ENCODE measurements around the gene ADGRV1.

DNA sequence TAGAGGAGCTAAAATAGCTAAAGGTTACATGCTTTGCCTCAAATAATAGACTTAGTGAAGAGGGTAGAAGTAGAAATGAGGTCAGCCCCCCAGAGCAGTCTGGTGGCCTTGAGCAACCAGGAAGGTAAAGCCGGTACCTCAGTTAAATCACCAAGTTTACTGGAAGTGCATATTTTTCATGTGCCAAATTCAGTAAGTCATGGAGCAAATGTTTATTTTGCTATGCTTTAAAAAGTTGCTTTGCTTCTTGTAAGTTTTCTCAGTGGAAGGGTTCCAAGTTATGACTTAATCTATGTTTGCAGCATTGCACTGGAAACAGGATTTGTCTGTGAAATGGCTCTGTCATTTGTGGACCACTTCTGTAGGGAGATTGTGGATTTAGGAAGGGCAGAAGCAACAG is 567.9 kb downstream of the ADGRV1 start:
- TF ChIP-seq, protein P1, sequence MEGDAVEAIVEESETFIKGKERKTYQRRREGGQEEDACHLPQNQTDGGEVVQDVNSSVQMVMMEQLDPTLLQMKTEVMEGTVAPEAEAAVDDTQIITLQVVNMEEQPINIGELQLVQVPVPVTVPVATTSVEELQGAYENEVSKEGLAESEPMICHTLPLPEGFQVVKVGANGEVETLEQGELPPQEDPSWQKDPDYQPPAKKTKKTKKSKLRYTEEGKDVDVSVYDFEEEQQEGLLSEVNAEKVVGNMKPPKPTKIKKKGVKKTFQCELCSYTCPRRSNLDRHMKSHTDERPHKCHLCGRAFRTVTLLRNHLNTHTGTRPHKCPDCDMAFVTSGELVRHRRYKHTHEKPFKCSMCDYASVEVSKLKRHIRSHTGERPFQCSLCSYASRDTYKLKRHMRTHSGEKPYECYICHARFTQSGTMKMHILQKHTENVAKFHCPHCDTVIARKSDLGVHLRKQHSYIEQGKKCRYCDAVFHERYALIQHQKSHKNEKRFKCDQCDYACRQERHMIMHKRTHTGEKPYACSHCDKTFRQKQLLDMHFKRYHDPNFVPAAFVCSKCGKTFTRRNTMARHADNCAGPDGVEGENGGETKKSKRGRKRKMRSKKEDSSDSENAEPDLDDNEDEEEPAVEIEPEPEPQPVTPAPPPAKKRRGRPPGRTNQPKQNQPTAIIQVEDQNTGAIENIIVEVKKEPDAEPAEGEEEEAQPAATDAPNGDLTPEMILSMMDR (conservative IDR thresholded peaks at IDR 0.05; ENCODE audit: low read depth, low read length): no peak
- TF ChIP-seq EZH2 (IDR thresholded peaks at IDR 0.05; ENCODE audit: borderline replicate concordance, low read depth, low read length, poor library complexity, severe bottlenecking): no peak

All from A673 (cell line).